Breast epithelium (tissue), 3 donors: ENCODE results near the gene SSH2.

ENCODE experiments used
- POLR2A ChIP-seq: fragments of 450-650 bp; IDR thresholded peaks from one replicate; pipeline ENCODE4 v1.6.1; 2016; ENCODE audit warnings: antibody characterized with exemption, mild to moderate bottlenecking, moderate library complexity
- POLR2AphosphoS5 ChIP-seq, 3 donors: sonication (generic); formaldehyde crosslinking; IDR thresholded peaks; one replicate each; pipeline ENCODE4 v1.6.1; 2017; ENCODE audit warnings: antibody characterized with exemption in 3 of 3
- TF ChIP-seq, protein P1 (sequence below), 3 donors: fragments of 450-650 bp; IDR thresholded peaks; one replicate each; pipeline ENCODE4 v1.5.1; 2016 to 2017; ENCODE audit warnings: antibody characterized with exemption in 3 of 3, mild to moderate bottlenecking in 3 of 3, moderate library complexity in 3 of 3

GRCh38 chr17:29577001-29577370 lies 353.0 kb downstream of the SSH2 start:
- TF ChIP-seq, protein P1, sequence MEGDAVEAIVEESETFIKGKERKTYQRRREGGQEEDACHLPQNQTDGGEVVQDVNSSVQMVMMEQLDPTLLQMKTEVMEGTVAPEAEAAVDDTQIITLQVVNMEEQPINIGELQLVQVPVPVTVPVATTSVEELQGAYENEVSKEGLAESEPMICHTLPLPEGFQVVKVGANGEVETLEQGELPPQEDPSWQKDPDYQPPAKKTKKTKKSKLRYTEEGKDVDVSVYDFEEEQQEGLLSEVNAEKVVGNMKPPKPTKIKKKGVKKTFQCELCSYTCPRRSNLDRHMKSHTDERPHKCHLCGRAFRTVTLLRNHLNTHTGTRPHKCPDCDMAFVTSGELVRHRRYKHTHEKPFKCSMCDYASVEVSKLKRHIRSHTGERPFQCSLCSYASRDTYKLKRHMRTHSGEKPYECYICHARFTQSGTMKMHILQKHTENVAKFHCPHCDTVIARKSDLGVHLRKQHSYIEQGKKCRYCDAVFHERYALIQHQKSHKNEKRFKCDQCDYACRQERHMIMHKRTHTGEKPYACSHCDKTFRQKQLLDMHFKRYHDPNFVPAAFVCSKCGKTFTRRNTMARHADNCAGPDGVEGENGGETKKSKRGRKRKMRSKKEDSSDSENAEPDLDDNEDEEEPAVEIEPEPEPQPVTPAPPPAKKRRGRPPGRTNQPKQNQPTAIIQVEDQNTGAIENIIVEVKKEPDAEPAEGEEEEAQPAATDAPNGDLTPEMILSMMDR (IDR thresholded peaks at IDR 0.05) = no peak
- TF ChIP-seq POLR2AphosphoS5 (IDR thresholded peaks at IDR 0.05) (no peak), POLR2A (no peak)
